ENCODE results near the gene RAB6A. TPM values are rescaled to one million over a fixed set of nuclear protein-coding genes. Genes with fewer than 3 reads are reported as not detected.

RAB6A gene
- total and polyA plus RNA-seq, 7 donors, result 60.9 to 162 (median 118) TPM

DNA sequence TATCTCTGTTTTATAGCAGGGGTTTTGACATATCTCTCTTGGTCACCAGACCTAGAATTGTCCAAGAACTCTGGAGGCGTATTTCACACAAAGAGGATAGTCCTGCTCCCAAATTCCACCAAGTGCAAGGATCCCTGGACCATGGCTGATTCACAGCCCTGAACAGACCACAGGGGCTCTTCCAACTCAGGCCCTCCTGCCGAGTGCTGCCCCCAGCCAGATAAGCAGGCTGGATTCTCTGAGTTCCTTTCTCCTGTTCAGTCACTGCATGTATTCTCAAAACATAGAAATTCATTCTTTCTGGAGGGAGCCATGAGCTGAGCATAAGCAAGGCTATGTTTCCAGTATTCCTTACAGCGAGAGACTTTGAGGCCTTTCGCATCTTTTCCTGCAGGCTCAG is 127.9 kb downstream of the RAB6A start:
- Histone ChIP-seq H3K27ac (no peak overlapping the region), H3K27me3 (no peaks in the 10 kb centered on the region), H3K4me3 (no peak overlapping the region), H3K4me1 (no peaks in the 10 kb centered on the region), H3K9me3 (peaks cover 0 to 1% (median 0%) of the 10 kb centered on the region in 4 donors), H3K36me3 (no peaks in the 10 kb centered on the region)
- intact Hi-C loops (cut with DNase I), result no loop called here
- no peak for DNase-seq
- WGBS, 2 donors, result 94 to 96% methylated on average over 4 of the region's 4 CpGs
- no peak for TF ChIP-seq EP300 (IDR thresholded peaks at IDR 0.05)
- TF ChIP-seq, protein P1, sequence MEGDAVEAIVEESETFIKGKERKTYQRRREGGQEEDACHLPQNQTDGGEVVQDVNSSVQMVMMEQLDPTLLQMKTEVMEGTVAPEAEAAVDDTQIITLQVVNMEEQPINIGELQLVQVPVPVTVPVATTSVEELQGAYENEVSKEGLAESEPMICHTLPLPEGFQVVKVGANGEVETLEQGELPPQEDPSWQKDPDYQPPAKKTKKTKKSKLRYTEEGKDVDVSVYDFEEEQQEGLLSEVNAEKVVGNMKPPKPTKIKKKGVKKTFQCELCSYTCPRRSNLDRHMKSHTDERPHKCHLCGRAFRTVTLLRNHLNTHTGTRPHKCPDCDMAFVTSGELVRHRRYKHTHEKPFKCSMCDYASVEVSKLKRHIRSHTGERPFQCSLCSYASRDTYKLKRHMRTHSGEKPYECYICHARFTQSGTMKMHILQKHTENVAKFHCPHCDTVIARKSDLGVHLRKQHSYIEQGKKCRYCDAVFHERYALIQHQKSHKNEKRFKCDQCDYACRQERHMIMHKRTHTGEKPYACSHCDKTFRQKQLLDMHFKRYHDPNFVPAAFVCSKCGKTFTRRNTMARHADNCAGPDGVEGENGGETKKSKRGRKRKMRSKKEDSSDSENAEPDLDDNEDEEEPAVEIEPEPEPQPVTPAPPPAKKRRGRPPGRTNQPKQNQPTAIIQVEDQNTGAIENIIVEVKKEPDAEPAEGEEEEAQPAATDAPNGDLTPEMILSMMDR (IDR thresholded peaks at IDR 0.05), result no peak
- TF ChIP-seq POLR2A (IDR thresholded peaks at IDR 0.05), result no peak

DNA sequence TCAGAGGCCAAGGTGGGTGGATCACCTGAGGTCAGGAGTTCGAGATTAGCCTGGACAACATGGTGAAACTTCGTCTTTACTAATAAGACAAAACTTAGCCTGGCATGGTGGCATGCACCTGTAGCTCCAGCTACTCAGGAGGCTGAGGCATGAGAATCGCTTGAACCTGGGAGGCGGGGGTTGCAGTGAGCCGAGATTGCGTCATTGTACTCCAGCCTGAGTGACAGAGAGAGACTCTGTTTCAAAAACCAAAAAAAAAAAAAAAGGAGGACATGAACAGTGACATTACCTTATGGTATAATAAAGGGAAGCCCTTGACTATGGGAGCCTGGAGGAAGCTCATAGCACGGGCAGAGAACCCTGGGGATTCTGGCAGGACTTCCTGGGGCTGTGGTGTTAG is 131.0 kb downstream of the RAB6A start:
- Histone ChIP-seq H3K9me3 (peaks cover 0 to 1% (median 0%) of the 10 kb centered on the region in 4 donors), H3K4me3 (no peak overlapping the region), H3K27me3 (peaks cover 0 to 5% (median 0%) of the 10 kb centered on the region in 3 donors), H3K36me3 (no peaks in the 10 kb centered on the region), H3K27ac (no peak overlapping the region), H3K4me1 (peaks cover 0 to 8% (median 4%) of the 10 kb centered on the region in 4 donors)
- WGBS, 2 donors, result 84 to 89% methylated on average over 7 of the region's 7 CpGs
- TF ChIP-seq POLR2A (IDR thresholded peaks at IDR 0.05) (no peak), EP300 (IDR thresholded peaks at IDR 0.05) (no peak), POLR2AphosphoS5 (IDR thresholded peaks at IDR 0.05) (no peak)
- TF ChIP-seq, protein P1 (IDR thresholded peaks at IDR 0.05), result no peak
- intact Hi-C loops (cut with DNase I), result no loop called here
- DNase-seq, result no peak

DNA sequence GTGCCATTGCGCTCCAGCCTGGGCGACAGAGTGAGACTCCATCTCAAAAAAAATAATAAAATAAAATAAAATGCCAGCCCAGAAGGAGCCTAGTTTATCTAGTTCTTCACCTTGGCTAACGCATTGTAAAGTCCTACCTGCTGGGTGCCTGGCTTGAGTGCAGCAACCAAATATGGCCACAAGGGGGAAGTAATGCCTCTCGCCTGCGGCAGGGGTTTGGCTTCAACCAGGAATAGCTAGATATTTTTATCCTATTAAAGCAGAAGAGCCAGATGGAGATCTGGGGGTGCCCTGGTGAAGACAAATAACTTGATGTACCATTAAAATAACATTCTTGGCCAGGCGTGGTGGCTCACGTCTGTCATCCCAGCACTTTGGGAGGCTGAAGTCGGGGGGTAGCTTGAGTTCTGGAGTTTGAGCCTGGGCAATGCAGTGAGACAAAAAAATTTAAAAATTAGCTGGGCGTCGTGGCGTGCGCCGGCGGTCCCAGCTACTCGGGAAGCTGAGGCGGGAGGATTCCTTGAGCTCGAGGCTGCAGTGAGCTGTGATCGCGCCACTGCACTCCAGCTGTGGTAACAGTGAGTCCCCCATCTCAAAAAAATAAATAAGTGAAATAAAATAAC is 135.1 kb downstream of the RAB6A start:
- intact Hi-C loops (cut with DNase I), result loop anchor here (1.0 kb wide), 1 partner anchor 35 kb away; no protein-coding TSS in a partner anchor
- no peaks in the 10 kb centered on the region for H3K36me3 ChIP-seq
- H3K4me3 ChIP-seq, result peak overlapping the region in 3 of 4 donors; percentile 7 to 18 (median 12)
- peak; percentile 86 for DNase-seq
- no peak for TF ChIP-seq EP300 (IDR thresholded peaks at IDR 0.05)
- no peak for TF ChIP-seq POLR2AphosphoS5 (IDR thresholded peaks at IDR 0.05)
- TF ChIP-seq, protein P1 (IDR thresholded peaks at IDR 0.05), result peak; percentile 63 to 91 (median 89)
- TF ChIP-seq POLR2A (IDR thresholded peaks at IDR 0.05), result no peak
- no peak overlapping the region for H3K27ac ChIP-seq
- peaks cover 0 to 8% (median 4%) of the 10 kb centered on the region in 4 donors for H3K4me1 ChIP-seq
- H3K27me3 ChIP-seq, result peaks cover 0 to 10% (median 0%) of the 10 kb centered on the region in 3 donors
- H3K9me3 ChIP-seq, result no peaks in the 10 kb centered on the region
- 28 to 34% methylated on average over 19 of the region's 19 CpGs for WGBS, 2 donors

Other genes with a start within 250 kb of the RAB6A start
- 10 to 100 TPM; 20.7 to 37.7 (median 26.3) TPM for gene FAM168A, start 163.0 kb downstream of the RAB6A start, total RNA-seq
- 10 to 100 TPM in 1 of 3 donors, 1 to 10 TPM in 2; 3.6 to 12.4 (median 4.4) TPM for gene FAM168A, start 163.0 kb downstream of the RAB6A start, polyA plus RNA-seq
- gene PLEKHB1, start 114.5 kb downstream of the RAB6A start, total RNA-seq, result 10 to 100 TPM; 30.3 to 90.3 (median 45.2) TPM
- 10 to 100 TPM; 15.2 to 21.6 (median 17.8) TPM for gene PLEKHB1, start 114.5 kb downstream of the RAB6A start, polyA plus RNA-seq
- 10 to 100 TPM in 3 of 4 donors, 1 to 10 TPM in 1; 7.7 to 33.2 (median 19.8) TPM for gene MRPL48, start 26.8 kb upstream of the RAB6A start, total RNA-seq
- gene MRPL48, start 26.8 kb upstream of the RAB6A start, polyA plus RNA-seq, result 10 to 100 TPM; 31.3 to 82.3 (median 60.7) TPM
- 10 to 100 TPM; 64.3 to 87.4 (median 75.8) TPM for gene COA4, start 115.8 kb upstream of the RAB6A start, total RNA-seq
- 100 to 1,000 TPM; 114 to 117 (median 117) TPM for gene COA4, start 115.8 kb upstream of the RAB6A start, polyA plus RNA-seq
- 10 to 100 TPM; 16.7 to 20.7 (median 19.6) TPM for gene PAAF1, start 115.9 kb upstream of the RAB6A start, total RNA-seq
- gene PAAF1, start 115.9 kb upstream of the RAB6A start, polyA plus RNA-seq, result 10 to 100 TPM; 10.9 to 15.6 (median 12.3) TPM
- under 1 TPM in 1 of 4 donors, not detected in 3; 0.27 TPM for gene DNAJB13, start 190.0 kb upstream of the RAB6A start, total RNA-seq
- not detected for gene DNAJB13, start 190.0 kb upstream of the RAB6A start, polyA plus RNA-seq
- gene UCP2, start 221.8 kb upstream of the RAB6A start, total RNA-seq, result 10 to 100 TPM; 23.8 to 38.8 (median 27.9) TPM
- 100 to 1,000 TPM in 1 of 3 donors, 10 to 100 TPM in 2; 37.2 to 117 (median 52.5) TPM for gene UCP2, start 221.8 kb upstream of the RAB6A start, polyA plus RNA-seq
- 1 to 10 TPM in 2 of 4 donors, under 1 TPM in 2; 0.41 to 2.8 (median 1.0) TPM for gene UCP3, start 248.0 kb upstream of the RAB6A start, total RNA-seq
- gene UCP3, start 248.0 kb upstream of the RAB6A start, polyA plus RNA-seq, result 1 to 10 TPM in 1 of 3 donors, under 1 TPM in 1, not detected in 1; 0.23 to 1.9 TPM

Data from sigmoid colon (tissue), 7 donors.